GM21390 (cell line): Measurements from ENCODE around the gene SSH2.

ENCODE experiments used
- ATAC-seq: cut with Tn5 transposase; IDR thresholded peaks from one replicate; pipeline ENCODE4 v1.9.1; 2021; ENCODE audit not compliant: unreplicated experiment

SSH2 gene

GRCh38 chr17:29844339-29845048 is 85.5 kb downstream of the SSH2 start:
- ATAC-seq: no peak

- ATAC-seq: no peak
Measured at GRCh38 chr17:29840884-29841283, 89.1 kb downstream of the SSH2 start.

GRCh38 chr17:29839656-29840055 is 90.4 kb downstream of the SSH2 start:
- no peak for ATAC-seq

- ATAC-seq: no peak
Measured at GRCh38 chr17:29838961-29839360, 91.1 kb downstream of the SSH2 start.

- ATAC-seq: no peak
Measured at GRCh38 chr17:29837531-29837930, 92.5 kb downstream of the SSH2 start.

GRCh38 chr17:29836643-29837042 is 93.4 kb downstream of the SSH2 start:
- ATAC-seq: no peak

- ATAC-seq: no peak
Measured at GRCh38 chr17:29835435-29836351, 94.3 kb downstream of the SSH2 start.

- no peak for ATAC-seq
Measured at GRCh38 chr17:29833801-29834200, 96.2 kb downstream of the SSH2 start.

GRCh38 chr17:29828676-29829284 is 101.2 kb downstream of the SSH2 start:
- ATAC-seq: no peak

- ATAC-seq: no peak
Measured at GRCh38 chr17:29827179-29827578, 102.8 kb downstream of the SSH2 start.

- ATAC-seq: no peak
Measured at GRCh38 chr17:29826114-29826692, 103.8 kb downstream of the SSH2 start.

GRCh38 chr17:29825604-29826003 is 104.4 kb downstream of the SSH2 start:
- no peak for ATAC-seq

GRCh38 chr17:29821897-29822296 is 108.1 kb downstream of the SSH2 start:
- ATAC-seq: no peak

- no peak for ATAC-seq
Measured at GRCh38 chr17:29820425-29820824, 109.6 kb downstream of the SSH2 start.

- no peak for ATAC-seq
Measured at GRCh38 chr17:29807520-29808361, 122.3 kb downstream of the SSH2 start.

GRCh38 chr17:29802246-29802645 is 127.8 kb downstream of the SSH2 start:
- ATAC-seq: no peak

GRCh38 chr17:29800457-29800856 is 129.6 kb downstream of the SSH2 start:
- ATAC-seq: no peak

GRCh38 chr17:29796652-29797051 is 133.4 kb downstream of the SSH2 start:
- no peak for ATAC-seq

GRCh38 chr17:29793501-29793900 is 136.5 kb downstream of the SSH2 start:
- no peak for ATAC-seq

- no peak for ATAC-seq
Measured at GRCh38 chr17:29791336-29792080, 138.5 kb downstream of the SSH2 start.
